GM21367 (cell line): ENCODE measurements around the gene FNDC3B.
"Not testable (repeated sequence)": the region's sequence is repeated elsewhere in the genome, so short reads cannot be mapped to it uniquely, and the experiment has no call there.

Experiments used
- ATAC-seq: cut with Tn5 transposase; IDR thresholded peaks from one replicate; pipeline ENCODE4 v1.9.1; 2021; ENCODE audit not compliant: unreplicated experiment

The FNDC3B gene

DNA sequence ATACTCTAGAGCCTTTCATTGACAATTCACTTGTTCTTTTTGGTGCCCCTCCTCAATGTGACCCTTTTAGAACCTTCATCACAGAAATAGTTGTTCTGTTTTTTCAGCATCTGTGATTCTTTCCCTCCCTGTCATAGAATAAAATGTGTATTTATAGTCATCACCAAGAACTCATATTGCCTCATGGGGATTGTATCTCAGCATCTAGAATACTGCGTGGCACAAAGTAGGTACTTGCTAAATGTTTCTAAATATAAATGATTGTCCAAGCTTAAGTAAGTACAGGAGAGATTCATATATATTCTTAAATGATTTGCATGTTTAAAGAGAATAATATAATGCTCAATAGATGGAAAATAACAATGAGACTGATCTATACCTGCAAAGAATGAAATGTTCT is 190.1 kb downstream of the FNDC3B start:
- ATAC-seq: no peak

DNA sequence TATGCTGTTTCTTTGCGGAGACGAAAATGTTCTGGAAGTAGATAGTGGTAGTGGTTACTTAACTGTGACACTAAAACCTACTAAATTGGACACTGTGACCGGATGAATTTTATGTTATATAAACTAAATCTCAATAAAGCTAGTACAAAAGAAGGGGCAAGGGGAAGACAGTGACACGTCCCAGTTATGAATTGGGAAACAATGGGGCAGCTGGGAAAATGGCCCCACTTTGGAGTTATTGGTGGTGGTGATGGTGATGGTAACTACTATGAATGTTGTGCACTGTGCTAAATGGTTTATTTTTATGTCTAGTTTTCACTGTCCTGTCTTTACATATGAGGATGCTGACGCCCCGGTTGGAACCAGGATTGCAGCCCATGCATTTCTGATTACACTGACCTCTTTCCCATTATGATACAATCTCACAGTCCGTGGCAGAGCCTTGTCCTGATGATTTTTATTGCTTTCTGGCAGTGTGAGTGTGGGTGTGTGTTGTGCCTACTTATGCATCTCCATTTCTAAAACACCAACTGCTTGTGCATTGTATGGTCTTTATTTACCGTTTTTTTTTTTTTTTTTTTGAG is 192.0 kb downstream of the FNDC3B start:
- no peak for ATAC-seq

DNA sequence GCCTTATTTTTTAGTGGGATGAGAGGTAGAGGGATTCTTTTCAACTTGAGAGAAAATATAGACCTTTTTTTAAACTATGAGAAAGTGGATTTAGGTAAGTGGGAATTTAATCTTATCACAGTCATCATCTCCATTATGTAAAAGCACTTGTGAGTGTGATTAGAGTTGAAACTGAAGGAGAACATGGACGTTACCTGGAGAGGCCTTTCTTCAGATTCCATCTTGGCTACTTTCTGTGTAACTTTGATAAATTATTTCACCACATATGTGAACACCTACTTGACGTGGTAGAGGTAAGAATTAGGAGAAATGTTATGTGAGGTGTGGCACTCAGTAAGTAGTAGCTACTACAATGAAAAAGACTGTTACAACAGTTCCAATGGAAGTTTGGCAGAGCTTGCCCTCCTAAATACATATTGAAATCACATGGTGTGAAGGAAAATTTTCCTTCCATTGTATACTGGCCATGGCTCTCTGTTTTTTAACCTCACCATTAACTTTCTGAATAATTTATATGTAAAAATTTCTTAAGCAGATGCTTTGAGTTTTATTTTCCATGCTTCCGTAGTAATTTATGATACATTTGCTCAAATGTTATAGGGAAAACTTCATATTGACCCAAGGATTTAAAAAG is 193.3 kb downstream of the FNDC3B start:
- ATAC-seq: no peak

DNA sequence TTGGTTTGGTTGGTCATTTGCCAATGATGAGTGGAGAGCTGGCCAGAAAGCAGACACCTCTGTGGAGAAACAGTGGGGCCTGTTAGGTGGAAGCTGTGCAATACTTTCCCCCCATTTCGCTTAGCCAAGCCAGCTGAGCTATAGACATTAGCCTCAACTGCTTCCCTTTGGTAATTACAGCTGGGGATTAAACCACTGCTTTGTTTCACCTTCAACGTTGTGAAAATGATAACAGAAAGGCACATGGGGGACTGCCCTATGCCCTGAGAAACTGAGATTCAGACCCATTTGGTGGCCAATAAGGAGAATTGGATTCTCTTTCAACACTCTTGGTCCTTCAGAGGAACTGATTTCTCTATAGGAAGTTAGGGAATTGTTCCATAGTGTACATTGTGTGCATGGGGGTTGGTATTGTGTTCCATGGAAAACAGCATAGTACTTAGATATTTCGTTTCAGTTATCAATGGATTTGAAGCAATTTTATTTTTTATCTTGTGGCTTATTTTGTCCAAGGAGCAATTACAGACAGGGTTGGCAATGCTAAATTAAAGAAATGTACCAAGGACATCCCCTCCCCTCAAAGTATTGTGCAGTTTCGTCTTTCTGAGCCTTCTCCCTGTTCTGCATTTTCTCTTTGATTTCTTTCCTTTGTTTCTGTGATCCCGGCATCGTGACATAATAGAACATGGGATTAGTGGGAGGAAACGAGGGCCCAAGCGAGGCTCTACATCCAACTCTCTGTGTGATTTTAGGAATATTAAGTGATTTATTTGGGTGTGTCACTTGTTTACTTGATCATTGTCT is 194.3 kb downstream of the FNDC3B start:
- ATAC-seq: no peak

DNA sequence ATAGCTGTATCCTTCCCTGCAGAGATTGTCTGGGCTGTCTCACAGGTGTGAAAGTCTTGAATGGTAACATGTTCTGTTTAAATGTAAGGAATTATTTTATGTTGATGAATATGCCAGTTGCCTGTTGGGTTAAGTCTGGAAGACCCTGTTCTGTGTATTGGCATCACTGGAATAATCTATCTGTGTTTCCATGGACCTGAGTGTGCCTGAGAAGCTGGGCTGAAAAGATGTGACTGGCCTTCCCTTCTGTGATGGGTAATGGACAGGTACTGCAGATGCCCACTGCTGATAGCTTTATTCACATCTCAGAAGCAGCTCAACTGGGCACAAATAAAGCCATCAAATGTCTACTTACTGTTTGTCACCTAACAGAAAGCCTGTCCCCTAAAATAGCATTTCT is 196.3 kb downstream of the FNDC3B start:
- no peak for ATAC-seq

DNA sequence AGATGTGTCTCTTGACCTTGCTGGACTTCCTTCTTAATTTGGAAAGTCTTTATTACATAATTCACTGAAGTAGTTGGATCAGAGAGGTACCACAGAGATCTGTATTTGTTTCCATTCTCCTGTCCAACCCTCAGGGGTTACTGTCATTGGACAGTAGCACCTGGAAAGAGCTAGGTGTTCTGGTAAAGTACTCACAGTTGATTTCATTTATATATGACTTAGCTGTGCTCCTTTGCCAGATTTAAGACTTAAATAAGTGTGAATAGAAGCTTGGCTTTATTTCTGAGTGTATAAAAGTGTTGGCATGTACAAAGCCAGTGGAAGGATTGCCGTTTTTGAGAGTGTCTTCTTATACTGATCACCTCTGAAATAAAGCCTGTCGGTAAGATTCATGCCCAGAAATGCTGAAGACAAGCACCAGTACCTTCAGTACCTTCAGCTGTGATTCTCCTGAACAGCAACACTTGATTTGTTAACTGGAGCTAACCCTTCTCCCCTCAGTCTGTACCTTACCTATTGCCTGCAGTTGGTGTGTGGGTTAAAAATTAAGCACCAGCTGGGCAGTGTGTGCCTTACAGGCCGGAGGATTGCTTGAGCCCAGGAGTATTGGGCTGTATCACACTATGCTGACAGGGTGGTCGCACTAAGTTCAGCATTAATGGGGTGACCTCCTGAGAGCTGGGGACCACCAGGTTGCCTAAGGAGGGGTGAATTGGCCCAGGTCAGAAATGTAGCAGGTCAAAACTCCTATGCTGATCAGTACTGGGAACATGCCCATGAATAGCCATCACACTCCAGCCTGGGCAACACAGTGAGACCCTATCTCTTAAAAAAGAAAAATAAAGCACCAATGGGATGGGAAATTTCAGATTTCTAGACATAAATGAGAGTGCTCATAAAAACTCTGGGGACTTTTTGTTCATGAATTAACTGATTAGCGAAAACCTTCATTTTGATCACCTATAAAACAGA is 197.7 kb downstream of the FNDC3B start:
- ATAC-seq: no peak

DNA sequence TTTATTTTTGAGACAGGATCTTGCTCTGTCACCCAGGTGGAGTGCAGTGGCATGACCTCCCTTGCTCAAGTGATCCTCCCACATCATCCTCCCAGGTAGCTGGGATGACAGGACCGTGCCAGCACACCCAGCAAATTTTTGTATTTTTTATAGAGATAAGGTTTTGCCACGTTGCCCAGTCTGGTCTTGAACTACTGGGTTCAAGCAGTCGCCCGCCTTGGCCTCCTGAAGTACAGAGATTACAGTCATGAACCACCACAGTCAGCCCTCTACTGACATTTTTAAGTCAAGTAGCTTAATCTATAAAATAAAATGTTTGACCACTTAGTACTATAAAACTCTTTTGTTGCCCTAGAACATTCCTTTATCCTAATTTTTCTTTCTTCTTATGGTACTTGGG is 198.8 kb downstream of the FNDC3B start:
- ATAC-seq: no peak

DNA sequence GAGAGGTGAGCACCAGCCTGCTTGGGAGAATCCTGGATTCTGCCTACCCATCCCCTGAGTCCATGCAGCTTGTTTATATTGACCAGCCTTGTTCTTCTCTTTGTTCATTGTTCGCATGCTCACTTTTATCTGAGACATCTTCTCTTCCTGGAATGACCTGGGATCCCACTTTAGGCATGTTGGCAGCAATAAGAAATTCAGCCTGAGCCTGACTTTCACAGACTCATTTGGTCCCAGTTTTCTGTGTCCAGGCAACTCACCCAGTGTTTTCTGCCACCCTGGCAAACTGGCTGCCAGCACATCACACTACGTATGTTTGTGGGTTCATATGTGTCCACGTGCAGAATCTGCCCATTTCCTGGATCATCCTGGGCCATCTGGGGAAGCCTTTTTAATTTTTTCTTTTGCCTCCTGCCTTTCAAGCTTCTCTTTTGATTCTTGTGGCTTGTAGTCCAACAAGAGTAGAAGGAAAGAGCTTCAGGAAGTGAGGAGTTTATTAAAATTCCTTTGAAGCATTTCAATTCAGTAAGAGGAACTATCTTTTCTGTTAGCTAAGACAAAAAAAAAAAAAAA is 199.9 kb downstream of the FNDC3B start:
- no peak for ATAC-seq

DNA sequence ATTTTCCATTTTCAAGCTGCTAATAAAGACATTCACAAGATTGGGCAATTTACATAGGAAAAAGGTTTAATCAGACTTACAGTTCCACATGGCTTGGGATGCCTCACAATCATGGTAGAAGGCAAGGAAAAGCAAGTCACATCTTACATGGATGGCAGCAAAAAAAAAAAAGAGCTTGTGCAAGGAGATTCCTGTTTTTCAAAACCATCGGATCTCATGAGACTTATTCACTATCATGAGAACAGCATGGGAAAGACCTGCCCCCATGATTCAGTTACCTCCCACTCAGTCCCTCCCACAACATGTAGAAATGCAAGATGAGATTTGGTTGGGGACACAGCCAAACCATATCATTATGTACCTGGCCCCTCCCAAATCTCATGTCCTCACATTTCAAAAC is 202.0 kb downstream of the FNDC3B start:
- no peak for ATAC-seq

DNA sequence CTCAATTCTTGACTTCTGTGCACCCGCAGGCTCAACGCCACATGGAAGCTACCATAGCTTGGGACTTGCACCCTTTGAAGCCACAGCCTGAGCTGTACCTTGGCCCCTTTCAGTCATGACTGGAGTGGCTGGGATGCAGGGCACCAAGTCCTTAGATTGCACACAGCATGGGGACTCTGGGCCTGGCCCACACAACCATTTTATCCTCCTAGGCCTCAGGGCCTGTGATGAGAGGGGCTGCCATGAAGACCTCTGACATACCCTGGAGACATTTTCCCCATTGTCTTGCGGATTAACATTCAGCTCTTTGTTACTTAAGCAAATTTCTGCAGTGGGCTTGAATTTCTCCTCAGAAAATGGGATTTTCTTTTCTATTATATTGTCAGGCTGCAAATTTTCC is 203.1 kb downstream of the FNDC3B start:
- ATAC-seq: not testable (repeated sequence)

DNA sequence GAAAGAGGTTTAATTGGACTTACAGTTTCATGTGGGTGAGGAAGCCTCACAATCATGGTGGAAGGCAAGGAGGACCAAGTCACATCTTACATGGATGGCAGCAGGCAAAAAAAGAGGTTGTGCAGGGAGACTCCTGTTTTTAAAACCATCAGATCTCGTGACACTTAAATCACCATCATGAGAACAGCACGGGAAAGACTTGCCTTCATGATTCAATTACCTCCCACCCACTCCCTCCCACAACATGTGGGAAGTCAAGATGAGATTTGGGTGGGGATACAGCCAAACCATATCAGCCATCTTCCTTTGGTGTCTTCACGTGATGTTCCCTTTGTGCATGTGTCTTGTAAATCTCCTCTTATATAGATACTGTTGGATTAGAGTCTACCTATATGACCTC is 204.0 kb downstream of the FNDC3B start:
- not testable (repeated sequence) for ATAC-seq

DNA sequence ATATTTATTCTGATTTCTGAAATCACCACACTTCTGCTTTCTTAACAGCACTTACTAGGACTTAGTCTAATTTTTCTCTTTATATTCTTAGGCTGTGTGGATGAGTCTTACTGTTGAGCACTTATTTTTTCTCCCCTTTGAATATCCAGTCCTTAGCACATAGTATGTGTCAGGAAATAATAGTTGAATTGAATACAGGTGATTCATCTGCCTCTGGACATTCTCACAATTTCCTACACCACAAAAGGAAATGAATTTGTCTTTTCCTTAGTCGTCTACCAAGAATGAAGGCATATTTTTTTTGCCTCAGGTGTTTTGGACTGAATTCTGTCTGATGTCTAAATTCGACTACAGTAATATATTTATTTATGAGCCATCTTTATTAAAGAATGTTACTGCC is 204.6 kb downstream of the FNDC3B start:
- ATAC-seq: no peak

DNA sequence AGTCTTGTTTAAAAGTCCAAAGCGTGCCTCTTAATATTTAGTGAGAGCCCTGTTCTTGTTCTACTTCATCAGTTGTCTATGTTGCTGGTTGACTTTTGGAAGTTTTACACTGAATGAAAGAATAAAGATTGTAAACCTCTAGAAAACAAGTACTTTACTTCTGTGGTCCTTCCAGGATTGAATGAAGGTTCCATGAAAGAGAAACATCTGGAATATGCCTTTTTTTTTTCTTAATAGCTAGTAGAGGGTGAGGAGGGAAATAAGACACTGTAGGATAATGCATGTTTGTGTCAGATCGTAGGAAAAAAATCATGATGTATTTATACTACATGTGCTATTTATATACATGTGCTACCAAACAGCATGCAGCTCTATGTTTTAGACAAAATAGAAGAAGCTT is 205.9 kb downstream of the FNDC3B start:
- ATAC-seq: no peak

DNA sequence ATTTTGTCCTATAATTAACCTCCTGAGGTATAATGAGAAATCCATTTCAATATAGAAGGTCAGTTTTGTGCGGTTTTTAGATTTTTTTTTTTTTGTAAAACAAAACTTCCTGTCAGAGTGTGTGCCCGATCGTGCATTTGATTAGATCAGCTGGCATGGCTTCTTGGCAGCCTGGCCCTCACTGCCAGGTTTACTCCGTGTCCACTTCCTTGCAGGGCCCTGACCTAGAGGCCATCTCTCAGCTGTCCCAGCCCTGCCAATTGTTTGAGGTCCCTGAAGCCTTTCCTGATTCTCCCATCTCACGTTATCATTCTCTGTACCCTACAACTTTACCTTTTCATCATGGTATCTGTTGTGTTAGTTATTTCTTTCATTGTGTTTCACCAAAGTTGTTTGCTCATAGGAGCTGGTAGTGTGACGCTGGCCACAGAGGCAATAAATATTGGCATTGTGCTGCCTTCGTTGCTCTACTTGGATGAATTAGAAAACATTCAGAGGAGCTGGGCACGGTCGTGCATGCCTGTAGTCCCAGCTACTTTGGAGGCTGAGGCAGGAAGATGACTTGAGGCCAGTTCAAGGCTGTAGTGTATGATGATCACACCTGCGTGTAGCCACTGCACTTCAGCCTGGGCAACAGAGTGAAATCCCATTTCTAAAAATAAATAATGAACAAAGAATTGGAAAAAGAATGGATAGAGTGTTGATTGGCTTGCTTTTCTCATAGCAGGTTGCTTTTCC is 206.9 kb downstream of the FNDC3B start:
- no peak for ATAC-seq

DNA sequence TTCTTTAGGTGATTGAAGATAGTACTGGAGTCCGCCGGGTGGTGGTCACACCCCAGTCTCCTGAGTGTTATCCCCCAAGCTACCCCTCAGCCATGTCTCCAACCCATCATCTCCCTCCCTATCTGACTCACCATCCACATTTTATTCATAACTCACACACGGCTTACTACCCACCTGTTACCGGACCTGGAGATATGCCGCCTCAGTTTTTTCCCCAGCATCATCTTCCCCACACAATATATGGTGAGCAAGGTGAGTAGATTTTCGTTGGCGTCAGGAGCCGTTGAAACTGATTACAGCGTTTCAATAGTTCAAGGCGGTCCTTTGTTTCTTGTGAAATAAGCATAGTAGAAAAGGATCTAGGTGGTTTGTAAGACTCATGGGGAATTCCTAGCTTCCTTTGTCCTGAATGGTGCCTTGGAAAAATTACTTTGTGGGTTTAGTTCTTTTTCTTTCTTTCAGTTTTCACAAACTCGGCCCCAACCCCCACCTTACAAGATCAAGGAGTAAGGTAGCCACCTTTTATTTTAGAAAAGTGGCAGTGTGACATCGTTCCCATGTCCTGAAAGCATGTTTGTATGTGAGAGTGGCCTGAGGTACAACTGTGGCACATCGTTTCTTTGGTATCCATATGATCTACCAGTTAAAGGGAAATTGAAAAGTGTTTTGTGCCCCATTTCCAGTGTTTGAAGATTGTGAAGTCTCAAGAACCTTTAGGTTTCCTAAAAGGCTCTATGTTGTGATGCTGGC is 208.3 kb downstream of the FNDC3B start:
- ATAC-seq: no peak

DNA sequence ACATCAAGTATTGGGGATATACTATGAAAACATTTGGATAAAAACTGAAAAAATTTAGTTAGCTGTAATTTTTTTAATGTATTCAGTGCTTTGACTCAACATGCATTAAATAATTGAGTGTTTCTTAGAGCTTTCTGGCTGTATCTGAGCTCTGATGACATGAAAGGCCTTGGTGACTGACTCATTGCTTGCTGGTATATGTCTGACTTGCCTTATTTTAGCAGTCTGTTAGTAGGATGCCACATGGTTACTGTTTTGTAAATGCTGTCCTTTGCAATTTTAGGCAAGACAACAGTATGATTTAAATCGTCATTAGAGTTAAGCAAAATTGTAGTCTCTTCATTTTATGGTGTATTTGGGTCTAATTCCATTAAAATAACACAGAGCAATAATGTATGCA is 209.7 kb downstream of the FNDC3B start:
- no peak for ATAC-seq

DNA sequence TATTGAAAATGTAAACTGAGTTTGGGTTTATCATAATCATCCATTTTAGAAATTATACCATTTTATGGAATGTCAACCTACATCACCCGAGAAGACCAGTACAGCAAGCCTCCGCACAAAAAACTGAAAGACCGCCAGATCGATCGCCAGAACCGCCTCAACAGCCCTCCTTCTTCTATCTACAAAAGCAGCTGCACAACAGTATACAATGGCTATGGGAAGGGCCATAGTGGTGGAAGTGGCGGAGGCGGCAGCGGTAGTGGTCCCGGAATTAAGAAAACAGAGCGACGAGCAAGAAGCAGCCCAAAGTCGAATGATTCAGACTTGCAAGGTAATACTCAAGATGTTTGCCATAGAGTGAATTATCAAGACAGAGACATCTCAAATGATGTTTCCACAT is 211.8 kb downstream of the FNDC3B start:
- ATAC-seq: no peak

DNA sequence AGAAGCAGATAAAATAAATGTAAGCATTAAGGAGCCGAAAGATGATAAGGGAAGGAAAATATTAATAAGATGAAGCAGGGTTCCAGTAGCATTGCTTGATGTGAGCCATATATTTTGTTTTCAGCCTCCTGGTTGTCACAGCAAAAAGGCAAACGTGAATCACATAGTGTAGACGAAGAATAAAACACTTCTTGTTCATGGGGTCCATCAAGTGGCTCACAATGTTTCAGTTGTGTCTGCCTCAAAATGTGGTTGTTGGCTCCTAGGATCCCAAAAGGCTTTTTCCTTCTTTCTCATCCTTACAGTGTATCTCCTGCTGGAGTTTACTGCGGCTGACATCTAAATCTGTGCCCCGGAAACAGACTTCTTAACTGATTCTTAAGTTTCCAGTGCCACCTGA is 213.8 kb downstream of the FNDC3B start:
- no peak for ATAC-seq

DNA sequence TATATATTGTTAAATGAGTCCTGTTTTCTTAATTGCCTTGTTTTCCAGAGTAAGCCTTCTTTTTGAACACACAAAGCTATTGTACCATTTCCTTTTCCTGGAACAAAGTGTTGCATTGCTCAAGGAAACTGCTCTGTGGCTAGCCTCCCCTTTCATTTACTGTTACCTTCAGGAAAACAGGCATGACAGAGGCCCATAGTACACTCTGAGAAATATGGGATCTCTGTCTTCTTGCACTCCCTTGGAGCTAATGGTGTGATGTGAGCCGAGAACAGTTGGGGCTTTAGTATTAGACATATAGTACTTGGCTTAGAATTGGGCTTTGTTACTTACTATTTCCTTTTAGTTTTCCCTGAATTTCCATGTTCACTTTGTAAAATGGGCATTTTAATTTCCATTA is 215.2 kb downstream of the FNDC3B start:
- no peak for ATAC-seq
